Activated CD4-positive, CD25-positive, alpha-beta regulatory T cell treated with anti-CD3 and anti-CD28 coated beads, Interleukin-2, amount 50 U/mL, for 24 hours (primary cell): Measurements from ENCODE around the gene RBM33.
A peak's percentile ranks its signal among the peaks of the same experiment; 100 is the strongest.

Source experiments
- ATAC-seq, 2 donors: fragments of 150-1000 bp; cut with Tn5 transposase; one replicate each; pipeline ENCODE4 v1.10.0; 2021; ENCODE audit warnings: mild to moderate bottlenecking in 1 of 2, moderate library complexity in 1 of 2

The RBM33 gene

DNA sequence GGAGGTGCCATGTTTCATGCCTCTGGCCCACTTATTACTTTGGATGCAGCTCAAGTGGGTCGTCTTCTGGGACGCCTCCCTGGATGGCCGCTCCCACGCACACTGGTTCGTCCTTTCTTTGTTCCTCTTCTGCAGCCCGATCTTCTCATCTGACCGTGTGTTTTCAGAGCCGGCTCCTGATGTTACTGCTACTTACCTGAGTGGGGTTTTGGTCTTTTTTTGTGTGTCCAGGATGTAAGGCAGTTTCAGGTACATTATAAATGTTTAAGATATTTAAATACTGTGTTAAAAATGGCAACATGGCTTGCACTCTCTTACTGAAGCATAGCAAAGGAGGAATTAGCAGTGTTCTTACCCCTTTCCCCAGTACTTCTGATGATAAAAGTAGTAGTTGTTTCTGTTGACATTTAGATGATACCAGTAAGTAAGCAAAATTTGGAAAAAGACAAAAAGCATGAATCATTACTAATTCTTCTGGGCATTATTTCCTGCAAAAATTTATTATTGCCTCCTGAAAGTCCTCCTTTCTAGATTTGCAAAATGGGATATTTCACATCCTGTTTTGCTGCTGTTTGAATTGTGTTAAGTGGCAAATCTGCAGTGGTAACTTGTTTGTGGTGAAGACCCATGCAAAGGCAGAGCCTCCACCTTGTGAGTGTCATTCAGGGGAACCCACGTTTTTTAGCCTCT lies 108.4 kb downstream of the RBM33 start:
- ATAC-seq = no peak

DNA sequence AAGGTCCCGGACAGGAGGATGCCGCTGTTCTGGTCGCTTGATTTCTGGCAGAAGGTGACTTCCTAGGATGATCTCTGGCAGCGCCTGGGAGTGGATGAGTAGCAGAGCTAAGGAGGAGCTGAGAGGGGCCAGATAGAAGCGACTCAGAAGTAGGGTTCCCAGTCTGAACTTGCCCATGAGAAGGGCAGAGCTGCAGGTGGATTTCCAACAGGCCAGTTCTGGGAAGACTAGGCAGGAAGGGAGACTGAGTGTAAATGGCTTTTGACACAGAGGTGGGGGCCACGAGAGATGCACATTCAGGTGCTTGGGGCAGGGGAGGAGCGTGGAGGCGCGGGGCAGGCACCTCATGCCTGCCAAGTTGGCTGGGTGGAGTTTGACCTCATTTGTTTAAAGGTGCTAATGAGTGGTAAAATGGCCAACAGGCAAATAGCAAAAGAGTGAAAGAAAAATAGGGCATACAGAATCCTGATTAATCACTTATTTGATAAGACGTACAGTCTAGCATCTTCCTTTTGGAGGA lies 109.0 kb downstream of the RBM33 start:
- no peak for ATAC-seq

DNA sequence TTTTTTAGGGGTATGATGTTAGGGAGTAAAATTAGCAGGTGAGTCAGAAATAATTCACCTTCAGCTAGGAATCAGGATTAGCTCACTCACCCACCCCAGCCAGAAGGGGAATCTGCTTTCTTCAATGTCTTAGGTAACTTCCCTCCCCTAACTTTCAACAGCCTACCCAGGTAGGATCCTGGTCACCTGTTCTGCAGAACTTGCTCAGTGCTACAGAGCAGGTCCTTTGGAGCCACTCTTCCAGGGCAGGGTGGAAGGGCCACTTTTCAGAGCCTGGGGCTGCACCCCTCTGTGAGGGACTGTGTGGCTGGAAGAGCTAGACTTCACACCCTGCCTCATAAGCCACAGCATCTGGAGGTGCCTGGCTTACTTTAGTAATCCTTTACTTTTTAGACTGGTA lies 109.7 kb downstream of the RBM33 start:
- peak; percentile 17 to 20 for ATAC-seq

DNA sequence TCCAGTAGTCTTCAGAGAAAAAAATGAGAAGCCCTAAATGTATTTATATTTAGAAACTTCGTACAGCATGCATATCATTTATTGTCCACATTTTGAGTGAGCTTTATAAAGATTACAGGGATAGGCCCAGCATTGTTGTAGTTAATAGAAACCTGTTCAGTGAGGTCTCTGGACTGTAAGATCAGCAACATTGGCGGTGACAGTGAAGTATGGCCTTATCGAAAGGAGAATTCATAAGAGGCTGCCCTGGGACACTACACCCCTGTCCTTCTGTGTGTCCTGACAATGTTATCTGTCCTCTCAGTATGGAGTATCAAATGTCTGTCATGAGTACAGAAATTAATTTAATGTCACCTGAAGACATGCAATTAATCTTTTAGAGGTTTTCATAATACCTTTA lies 110.6 kb downstream of the RBM33 start:
- no peak for ATAC-seq

DNA sequence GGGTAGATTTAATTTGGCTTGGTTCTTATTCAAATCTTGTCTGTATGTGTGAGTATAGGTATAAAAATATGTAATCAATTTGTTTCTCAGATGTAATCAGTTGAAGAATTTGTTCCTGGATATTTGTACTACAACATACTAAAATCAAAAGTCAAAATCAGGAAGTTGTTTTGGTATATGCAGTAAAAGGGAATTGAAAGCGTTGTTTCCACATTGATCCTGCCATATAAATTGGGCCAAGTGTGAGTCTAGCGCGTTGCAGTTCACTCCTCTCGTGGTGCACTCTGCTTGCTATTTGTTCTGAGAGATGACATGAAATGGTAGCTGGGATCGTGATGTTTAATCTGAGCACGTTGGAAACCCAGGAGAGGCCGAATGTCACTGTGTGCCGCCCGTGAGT lies 111.9 kb downstream of the RBM33 start:
- no peak for ATAC-seq

DNA sequence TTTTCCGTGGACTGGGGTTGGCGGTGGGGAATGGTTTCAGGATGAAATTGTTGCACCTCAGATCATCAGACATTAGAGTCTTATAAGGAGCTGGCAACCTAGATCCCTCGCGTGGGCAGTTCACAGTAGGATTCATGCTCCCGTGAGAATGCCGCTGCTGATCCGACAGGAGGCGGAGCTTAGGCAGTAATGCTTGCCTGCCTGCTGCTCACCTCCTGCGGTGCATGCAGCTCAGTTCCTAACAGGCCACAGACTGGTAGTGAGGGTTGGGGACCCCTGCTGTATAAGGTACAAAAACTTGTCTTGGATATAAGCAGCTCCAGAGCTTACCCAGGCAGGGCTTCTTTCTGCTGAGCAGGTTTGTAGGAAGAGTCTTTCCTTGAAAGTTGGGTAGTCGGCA lies 113.9 kb downstream of the RBM33 start:
- ATAC-seq = no peak

DNA sequence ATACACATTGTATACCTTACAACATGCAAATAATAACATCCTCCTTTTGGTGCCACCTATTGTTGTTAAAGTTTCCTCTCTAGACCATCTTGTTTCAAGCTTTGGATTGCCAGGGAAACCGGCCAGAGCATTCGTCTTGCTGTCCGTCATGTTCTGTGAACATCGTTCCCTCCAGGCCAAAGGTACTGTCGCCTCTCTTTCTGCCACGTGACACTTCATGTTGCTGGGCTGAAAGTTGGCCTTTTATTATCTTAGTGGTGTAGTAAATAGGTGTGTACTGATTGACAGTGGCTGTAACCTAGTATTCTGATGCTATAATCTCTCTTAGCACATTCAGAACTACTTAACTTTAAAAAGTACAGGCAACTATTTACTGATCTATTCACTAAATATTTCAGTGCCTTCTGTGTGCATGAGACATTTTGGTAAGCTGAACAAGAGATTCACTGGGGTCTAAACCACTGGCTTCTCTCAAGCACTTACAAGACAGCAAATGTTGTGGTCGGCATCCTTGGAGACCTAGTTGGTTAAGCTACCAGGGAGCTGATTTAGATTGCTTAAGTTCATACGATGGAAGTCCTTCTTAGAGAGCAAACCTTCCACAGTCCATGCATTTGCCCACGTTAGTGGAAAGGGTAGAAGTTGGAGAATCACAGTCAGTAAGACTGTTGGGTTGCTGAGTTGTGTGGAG lies 115.4 kb downstream of the RBM33 start:
- ATAC-seq = no peak

DNA sequence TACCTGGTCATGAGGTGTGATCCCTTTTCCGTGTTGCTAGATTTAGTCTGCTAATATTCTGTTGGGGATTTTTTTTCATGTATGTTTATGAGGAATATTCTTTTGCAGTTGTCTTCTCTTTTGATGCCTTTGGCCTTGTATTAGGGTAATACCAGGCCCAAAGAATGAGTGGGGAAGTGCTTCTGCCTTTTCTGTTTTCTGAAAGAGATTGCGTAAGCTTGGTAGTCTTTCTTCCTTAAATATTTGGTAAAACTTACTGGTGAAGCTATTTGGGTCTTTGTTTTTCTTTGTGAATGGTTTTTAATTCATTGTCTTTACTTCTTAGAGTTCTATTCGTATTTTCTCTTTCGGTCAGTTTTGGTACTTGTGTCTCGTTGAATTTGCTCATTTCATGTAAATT lies 116.7 kb downstream of the RBM33 start:
- ATAC-seq = no peak

DNA sequence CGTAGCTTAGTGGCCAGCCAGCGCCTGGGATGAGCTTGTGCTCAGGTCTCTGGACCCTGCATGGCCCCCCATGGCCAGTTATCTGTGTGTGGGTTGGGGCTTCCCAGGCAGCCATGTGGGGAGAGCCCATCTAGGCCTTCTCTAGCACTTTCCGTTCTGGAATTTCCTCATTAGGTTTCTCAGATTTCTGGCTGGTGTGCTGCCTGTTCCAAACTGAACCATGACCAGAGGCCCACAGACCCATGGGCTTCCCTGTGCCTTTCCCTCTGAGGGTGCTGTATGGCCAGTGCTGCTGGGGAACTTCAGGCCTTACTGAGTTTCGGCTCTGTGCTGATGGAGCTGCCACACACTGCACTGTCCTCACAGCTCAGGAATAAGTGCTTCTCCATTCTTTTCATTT lies 117.6 kb downstream of the RBM33 start:
- no peak for ATAC-seq

DNA sequence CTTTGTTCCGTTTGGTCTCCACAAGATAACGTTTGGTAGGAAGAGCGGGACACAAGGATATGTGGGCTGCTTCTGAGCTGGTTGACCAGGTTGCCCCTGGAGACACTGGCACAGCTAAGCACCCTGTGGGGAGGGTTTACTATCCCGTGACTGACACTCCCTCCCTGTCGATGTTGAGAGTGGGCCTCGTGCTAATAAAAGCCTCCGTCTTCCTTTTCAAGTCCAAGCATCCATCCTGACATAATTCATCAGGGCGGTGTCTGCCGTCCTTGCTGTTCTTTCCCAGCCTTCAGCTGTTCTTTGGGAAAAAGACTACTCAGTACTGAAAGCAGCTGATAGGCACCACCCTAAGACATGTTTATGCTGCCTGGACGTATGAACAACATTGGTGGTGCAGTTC lies 118.2 kb downstream of the RBM33 start:
- no peak for ATAC-seq

DNA sequence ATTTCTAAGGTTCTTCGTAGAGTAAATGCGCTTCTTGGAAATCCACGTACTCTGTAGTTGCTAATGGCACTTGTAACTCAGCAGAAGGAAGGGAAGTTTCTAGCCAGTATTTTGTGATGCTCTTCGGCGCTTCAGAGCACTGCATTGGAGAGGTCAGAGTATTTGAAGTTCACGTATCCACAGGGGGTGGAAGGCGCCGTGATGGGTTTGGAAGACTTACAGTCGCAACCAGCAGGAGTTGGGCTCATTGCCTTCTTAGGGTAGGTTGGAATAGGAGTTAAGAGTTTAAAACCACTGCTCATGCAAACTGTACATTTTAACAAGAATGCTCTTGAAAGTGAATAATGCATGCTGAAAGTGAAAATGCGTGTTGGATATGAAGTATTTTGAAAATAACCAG lies 118.7 kb downstream of the RBM33 start:
- ATAC-seq = no peak

DNA sequence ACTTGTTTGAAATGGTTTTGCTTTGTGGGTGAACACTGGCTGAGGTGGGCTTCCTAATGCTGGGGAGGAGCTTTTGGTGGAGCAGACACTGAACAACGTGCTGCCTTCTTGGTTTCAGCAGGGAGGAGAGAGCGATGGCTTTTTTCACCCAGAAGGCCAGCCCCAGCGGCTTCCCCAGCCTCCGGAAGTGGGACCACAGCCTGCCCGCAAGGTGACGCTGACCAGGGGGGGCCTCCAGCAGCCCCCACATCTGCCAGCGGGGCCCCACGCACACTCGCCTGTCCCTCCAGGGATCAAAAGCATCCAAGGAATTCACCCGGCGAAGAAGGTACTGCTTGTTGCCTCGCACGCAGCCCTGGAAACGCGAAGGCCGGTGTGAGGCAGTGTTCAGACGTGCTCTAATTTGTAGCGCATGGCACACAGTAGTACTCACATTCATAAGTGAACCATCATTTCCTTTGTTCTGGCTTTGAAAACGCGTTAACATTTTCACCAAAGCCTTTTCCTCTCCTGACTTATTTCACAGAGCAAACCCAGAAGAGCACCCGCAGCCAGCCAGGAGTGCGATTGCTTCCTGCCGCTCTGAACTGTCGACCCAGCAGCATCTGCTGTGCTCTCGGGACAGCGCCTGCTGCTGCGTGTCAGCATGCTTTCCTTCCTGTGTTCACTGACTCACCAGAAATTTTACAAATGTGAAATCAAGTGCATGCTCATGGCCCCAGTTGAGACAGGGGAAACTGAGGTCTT lies 119.4 kb downstream of the RBM33 start:
- ATAC-seq = peak; percentile 79 to 81

DNA sequence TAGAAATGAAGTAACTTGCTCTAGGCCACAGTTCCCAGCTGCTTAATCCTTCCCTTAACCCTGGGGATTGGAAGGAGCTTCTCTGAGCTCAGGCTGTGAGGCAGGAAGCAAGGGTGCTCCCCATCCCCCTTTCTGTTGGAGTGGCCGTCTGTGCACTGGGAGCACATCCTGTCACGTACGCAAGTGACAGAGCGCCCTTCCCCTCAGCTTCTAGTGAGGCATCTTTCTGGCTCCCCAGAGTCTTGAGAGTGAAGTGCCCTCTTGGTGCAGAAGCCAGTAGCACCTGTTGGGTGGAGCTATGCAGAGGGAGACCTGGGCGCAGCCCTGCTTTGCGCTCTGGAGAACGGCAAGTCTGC lies 120.0 kb downstream of the RBM33 start:
- peak; percentile 51 to 60 for ATAC-seq

DNA sequence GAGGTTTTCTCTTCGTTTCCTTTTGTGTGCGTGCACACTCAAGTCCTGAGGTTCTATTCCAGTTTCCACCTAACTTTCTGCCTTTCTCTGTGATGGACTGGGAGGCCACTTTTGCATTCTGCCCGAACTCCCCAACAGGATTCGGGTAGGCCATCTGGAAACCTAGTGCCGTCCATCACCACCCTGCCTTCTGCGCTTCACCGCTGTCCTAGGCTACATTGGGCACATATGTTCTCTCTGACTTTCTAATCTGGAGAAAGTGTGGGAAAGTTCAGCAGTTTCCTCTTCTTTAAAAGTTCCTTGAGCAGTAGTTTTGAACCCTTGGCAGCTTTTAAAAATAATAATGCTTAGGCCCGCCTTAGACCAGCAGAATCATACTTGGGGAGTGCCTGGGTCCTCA lies 121.0 kb downstream of the RBM33 start:
- no peak for ATAC-seq

DNA sequence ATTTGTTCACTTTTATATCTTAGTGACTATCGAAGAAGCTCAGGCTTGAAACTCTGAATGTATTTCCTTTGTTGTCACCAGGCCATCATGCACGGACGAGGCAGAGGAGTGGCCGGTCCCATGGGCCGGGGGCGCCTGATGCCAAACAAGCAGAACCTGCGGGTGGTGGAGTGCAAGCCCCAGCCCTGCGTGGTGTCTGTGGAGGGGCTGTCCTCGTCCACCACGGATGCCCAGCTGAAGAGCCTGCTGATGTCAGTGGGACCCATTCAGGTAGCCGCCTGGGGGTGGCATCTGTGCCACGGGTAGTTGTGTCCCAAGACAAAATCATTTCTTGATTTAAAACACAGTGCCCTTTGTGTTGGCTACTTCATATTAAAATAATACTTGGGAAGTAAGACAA lies 121.9 kb downstream of the RBM33 start:
- ATAC-seq = no peak

DNA sequence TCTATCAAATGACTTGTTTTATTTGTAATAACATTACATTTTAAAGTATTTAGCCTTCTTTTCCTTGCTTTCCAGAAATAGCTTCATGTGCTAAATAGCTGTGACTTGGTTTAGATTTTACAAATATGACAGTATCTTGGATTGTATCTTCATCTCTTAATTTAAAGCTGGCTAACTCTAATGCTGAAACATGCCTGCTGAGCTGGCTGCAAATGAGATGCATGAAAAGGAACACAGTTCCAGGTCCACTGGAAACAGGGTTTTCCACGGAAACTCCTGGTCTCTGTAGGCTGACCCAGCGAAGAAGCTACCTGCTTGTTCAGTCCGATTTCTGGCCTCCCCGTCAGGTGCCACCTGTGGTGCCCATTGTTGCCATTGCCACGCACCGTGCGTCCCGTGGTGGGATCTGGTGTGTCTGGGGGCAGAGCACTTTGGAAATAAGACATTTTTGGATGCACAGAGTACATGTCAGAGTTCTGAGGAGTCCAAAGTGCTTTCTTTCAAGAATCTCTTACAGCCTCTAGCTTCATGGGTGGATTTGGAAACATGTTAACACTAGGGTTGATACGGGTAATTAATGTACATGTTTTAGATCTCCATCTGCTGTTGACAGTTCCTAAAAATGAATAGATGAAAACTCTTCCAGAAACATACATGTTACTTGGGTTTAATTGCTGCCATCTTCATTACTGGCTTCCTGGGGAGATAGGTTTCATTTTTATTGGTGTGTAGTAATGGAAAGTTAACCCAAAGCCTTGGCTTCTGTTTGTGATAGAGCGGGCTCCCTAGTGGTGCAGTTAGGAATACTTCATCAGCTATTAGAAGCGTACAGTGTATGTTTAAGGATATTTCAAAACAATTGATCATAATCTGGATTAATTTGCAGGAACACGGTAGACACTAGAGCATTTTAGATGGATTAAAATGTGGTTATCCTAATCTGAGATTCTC lies 122.8 kb downstream of the RBM33 start:
- no peak for ATAC-seq

DNA sequence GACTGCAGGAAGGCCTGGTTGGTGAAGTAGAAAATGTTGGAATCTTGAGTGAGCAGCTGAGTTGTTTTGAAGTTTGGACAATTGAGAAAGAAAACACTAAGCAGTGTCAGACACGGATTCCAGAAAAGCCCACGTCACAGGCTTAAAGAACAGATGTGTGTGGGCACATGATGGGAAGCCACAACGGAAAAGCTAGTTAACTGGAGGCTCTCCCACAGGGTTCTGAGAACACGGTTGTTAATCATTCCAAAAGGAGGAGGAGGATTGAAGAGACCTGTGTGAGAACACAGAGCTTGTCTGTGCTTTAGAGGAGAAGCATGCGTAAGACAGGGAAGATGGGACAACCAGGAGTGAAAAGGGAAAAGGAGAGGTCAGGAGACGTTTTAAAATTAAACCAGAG lies 125.2 kb downstream of the RBM33 start:
- ATAC-seq = no peak

DNA sequence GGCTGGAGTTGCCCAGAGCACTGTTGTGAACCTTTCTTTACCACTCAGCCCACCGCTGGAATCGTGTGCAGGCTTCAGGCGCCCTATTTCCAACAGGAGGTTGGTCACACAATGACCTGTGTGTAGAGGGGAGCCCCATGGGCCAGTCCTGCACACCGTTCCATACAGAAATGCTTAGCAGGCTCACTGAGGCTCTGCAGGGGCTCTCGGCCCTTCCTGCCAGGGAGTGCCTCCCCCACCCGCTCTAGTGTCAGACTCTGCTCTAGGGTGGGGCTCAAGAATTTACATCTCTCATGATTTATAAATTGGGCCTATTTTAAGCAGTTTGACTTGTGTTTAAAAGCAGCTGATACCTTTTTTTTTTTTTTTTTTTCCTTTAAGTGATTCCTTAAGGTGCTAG lies 125.8 kb downstream of the RBM33 start:
- ATAC-seq = no peak

DNA sequence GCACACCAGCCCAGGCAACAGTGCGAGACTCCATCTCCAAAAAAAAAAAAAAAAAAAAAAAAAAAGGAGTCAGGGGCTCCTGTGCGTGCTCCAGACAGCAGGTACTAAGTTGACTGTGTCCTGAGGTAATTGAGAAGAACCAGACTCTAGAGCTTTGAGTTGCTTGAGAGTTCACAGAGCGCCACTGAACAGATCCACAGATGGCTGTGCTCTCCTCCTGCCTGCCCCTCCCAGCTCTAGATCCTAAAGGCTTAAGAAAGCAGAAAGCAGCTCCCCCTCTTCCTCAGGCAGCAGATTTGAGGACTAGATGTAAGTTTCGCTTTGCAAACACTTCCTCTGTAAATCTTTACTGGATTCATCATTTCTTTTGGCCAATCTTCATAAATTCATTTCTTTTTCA lies 129.1 kb downstream of the RBM33 start:
- no peak for ATAC-seq

DNA sequence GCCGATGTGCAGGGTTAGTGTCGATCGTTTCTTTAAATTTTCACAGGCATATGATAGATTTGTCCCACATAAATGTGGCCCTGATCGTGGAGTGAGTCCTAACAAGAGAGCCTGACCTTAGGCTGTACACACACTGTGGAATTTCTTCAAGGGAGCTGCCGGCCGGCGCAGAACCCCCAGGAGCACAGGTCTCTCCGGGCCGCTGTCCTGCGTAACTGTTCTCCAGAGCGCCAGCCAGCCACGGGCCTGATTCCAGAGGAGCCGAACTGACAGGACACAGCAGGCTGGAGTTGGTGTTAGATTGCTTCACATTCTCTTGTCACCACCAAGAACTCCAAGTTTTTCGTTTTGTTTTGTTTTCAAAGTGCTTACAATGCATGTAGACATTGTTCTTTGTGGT lies 130.5 kb downstream of the RBM33 start:
- ATAC-seq = no peak

DNA sequence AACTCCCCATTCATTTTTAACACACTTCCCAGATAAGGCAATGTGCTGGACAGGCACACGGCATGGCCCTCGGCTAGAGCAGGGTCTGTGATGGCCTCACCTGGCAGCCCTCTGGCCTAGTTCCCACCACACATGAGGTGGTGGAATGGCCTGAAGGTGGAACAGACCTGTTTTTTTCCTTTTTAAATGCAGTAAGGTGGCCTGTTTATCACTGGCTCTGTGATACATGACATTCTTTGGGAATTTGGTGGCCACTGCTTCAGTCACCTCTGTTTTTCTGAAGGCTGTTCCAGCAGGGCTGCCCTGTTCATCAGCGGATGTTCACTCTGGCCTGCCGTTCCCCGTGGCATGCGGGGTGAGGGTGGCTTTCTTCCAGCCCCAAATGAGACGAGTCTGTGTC lies 131.2 kb downstream of the RBM33 start:
- ATAC-seq = no peak

DNA sequence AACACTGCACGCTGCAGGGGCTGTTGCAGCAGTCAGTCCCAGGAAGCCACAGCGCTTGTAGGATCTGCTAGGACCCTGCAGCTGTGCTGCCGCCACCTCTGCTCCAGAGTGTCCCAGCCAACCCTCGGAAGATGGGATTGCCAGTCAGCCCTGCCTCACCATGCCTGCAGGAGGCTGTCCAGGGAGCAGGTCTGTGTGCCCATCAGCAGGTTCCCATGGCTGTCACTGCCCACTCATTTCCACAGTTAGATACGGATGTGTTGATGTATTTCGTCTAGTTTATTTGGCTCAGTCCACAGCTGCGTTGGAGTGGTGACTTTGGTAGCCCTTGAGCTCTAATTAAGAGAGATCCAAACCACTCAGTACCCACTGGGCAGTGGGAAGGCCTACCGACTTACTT lies 132.1 kb downstream of the RBM33 start:
- ATAC-seq = no peak

DNA sequence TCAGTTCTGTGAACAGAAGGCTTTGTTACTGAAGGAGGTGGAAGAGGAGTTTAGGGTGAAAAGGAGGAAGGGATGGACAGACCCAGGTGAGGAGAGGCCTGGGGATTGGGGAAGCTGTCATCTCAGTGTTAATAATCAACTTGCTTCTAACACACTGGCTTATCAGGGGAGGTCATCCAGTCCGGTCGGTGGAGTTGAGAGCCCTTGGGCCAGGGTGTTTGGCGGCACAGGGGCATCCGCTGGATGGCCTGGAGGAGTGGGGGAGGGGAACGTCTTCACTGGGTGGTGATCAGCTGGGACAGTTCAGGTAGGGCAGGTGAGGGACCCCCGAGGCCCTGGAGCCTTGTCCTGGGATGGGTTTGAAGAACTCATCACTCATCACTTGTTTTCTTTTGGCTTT lies 133.9 kb downstream of the RBM33 start:
- no peak for ATAC-seq
